Natural killer cell treated with Interleukin-12 subunit alpha and Interleukin-12 subunit beta and Interleukin-15 and Interleukin-18, amount 100 ng/mL, for 72 hours (primary cell): ENCODE measurements around the gene GDE1. TPM values are rescaled to one million over a fixed set of nuclear protein-coding genes. Genes with fewer than 3 reads are reported as not detected.

Source experiments
- ATAC-seq, 2 donors: fragments of 150-1000 bp; cut with Tn5 transposase in 1 of 2; sonication (Bioruptor Pico), chemical (Tn5 transposase) in 1 of 2; 2 replicates each; pipeline ENCODE4 v1.10.0; 2021
- DNase-seq: peaks from one replicate; pipeline ENCODE4 v3.0.0; 2022; ENCODE audit warnings: low spot score
- H3K27ac Mint-ChIP-seq, 2 donors: 1 replicate in 1 of 2; 2 replicates in 1 of 2; pipeline ENCODE4 v1.8.0; 2022; ENCODE audit warnings: mixed read lengths in 2 of 2, mild to moderate bottlenecking in 1 of 2, moderate library complexity in 1 of 2
- H3K27me3 Mint-ChIP-seq, 2 donors: 1 replicate in 1 of 2; 2 replicates in 1 of 2; pipeline ENCODE4 v1.8.0; 2022; ENCODE audit warnings: mixed read lengths in 2 of 2
- H3K36me3 Mint-ChIP-seq: one replicate; pipeline ENCODE4 v1.8.0; 2022; ENCODE audit warnings: mixed read lengths
- H3K4me1 Mint-ChIP-seq, 2 donors: 1 replicate in 1 of 2; 2 replicates in 1 of 2; pipeline ENCODE4 v1.8.0; 2022; ENCODE audit warnings: low read depth in 2 of 2, mixed read lengths in 2 of 2, mild to moderate bottlenecking in 1 of 2
- H3K4me3 Mint-ChIP-seq: one replicate; pipeline ENCODE4 v1.8.0; 2022; ENCODE audit warnings: mixed read lengths
- H3K9me3 Mint-ChIP-seq: 2 replicates; pipeline ENCODE4 v1.8.0; 2022; ENCODE audit warnings: mixed read lengths
- total RNA-seq, 2 donors: library from RNA; stranded (reverse); gene quantifications; one replicate each; pipeline ENCODE4 v1.2.3, GENCODE V29; 2022

The GDE1 gene
- total RNA-seq, 2 donors from 2014 or later: 26.6 to 29.3 TPM

DNA sequence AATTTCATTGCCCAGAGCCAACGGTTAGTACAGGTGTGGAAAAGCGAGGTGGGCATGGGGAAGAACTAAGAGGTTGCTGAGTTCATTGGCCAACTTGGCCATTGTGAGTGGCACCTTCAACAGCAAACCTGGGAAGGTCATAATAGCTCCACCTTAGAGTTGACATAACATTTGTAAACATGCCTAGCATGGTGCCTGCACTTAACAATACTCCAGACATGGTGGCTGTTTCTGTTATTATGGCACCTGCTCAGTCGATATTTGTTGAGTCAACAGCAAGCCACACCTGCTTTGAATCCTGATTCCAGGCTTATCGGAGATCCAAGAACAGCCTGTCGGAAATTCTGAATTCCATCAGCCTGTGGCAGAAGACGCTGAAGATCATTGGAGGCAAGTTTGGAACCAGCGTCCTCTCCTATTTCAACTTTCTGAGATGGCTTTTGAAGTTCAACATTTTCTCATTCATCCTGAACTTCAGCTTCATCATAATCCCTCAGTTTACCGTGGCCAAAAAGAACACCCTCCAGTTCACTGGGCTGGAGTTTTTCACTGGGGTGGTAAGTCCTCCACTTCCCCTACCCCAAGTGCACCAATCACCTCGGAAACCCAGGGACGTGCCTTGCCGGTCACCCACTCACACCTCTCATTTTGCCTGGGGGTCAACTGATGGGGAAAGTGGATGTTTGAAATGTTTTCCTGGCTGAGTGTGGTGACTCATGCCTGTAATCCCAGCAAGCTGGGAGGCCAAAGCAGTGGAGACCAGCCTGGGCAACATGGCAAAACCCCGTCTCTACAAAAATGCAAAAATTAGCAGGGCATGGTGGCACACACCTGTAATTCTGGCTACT lies 58.2 kb downstream of the GDE1 start:
- H3K4me3 Mint-ChIP-seq: no peak overlapping the region
- no peak overlapping the region for H3K27ac Mint-ChIP-seq
- H3K36me3 Mint-ChIP-seq: no peaks in the 10 kb centered on the region
- no peak for ATAC-seq
- no peak for DNase-seq
- no peaks in the 10 kb centered on the region for H3K4me1 Mint-ChIP-seq
- no peaks in the 10 kb centered on the region for H3K9me3 Mint-ChIP-seq
- H3K27me3 Mint-ChIP-seq: peaks cover 7 to 15% of the 10 kb centered on the region in 2 donors

DNA sequence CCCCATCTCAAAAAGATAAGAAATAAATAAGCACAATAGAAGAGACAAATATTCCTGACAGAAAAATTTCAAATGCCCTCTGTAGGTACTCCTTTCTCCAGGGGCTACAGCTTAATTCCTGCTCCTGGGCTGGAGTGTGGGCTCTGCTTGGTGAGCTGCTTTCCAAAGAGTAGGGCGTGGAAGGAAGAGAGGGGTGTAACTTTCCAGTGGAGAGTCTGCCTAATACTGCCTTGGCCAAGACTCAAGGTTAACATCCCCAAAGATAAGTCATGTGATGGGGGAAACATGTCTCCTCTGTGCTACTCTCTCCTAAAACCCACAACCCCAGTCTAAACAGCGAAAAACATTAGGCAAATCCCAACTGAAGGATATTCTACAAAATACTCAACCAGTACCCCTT lies 61.5 kb downstream of the GDE1 start:
- ATAC-seq: no peak
- Mint-ChIP-seq H3K27ac (no peak overlapping the region), H3K4me3 (no peak overlapping the region), H3K9me3 (no peaks in the 10 kb centered on the region), H3K36me3 (no peaks in the 10 kb centered on the region), H3K27me3 (peaks cover 9 to 20% of the 10 kb centered on the region in 2 donors), H3K4me1 (no peaks in the 10 kb centered on the region)
- DNase-seq: no peak

DNA sequence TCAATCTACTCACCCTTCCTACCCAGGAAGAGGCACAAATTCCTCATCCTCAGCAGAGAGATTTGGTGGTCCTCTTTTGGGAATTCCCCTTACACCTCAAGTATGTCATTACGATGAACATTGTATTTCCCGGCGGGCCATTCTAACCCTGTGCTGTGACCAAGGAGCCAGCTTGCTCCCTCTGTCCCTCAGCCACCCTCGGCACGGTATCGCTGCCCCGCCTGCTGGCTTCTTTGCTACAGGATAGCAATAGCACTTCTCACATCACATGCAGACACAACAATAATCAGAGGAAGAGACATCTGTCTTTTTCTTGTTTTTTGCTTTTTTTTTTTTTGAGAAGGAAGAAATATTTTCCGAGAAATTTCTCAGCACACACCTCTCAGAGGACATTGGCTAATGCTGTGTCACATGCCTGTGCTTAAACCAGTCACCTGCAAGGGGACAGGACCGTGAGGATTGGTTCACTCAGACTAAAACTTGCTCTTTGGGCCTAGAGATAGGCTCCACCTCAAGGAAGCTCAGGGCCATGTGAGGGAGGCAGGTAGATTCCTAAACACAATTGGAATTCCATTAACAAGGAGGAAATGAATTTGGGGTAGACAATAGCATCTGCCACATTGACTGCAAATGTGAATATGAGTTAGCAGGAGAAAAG lies 63.0 kb downstream of the GDE1 start:
- no peak overlapping the region for H3K27ac Mint-ChIP-seq
- no peak for ATAC-seq
- H3K4me1 Mint-ChIP-seq: no peaks in the 10 kb centered on the region
- H3K27me3 Mint-ChIP-seq: peaks cover 9 to 20% of the 10 kb centered on the region in 2 donors
- no peak overlapping the region for H3K4me3 Mint-ChIP-seq
- H3K36me3 Mint-ChIP-seq: no peaks in the 10 kb centered on the region
- DNase-seq: no peak
- no peaks in the 10 kb centered on the region for H3K9me3 Mint-ChIP-seq

Other genes starting within 250 kb of the GDE1 start
- not detected for gene CLEC19A, start 236.4 kb downstream of the GDE1 start, total RNA-seq
- not detected for gene TMC5, start 104.2 kb downstream of the GDE1 start, total RNA-seq
- gene CCP110, start 1.8 kb upstream of the GDE1 start, total RNA-seq: 10 to 100 TPM; 19.4 to 28.9 TPM
- gene VPS35L, start 33.6 kb upstream of the GDE1 start, total RNA-seq: 10 to 100 TPM; 41.1 to 52.6 TPM
- 10 to 100 TPM; 16.8 to 32.8 TPM for gene KNOP1, start 196.1 kb upstream of the GDE1 start, total RNA-seq
- gene IQCK, start 196.2 kb upstream of the GDE1 start, total RNA-seq: 1 to 10 TPM in 1 of 2 donors, under 1 TPM in 1; 0.74 to 3.3 TPM